Liver (tissue), 3 donors: Measurements from ENCODE around the gene TAS2R16.

Experiments used
- ATF3 ChIP-seq: IDR thresholded peaks from 2 replicates; pipeline ENCODE4 v1.6.1; 2016; ENCODE audit warnings: antibody characterized with exemption
- CTCF ChIP-seq: fragments of 150-350 bp; IDR thresholded peaks from 2 replicates; pipeline ENCODE4 v1.5.1; 2017; ENCODE audit warnings: improper control_type of control experiment, low read depth, low read length; ENCODE audit not compliant: missing input control
- EGR1 ChIP-seq, 2 donors: IDR thresholded peaks; 2 replicates each; pipeline ENCODE4 v1.6.1; 2016 to 2018; ENCODE audit warnings: antibody characterized with exemption in 2 of 2, low read depth in 2 of 2
- GABPA ChIP-seq, 2 donors: IDR thresholded peaks in 1 of 2; conservative IDR thresholded peaks in 1 of 2; 2 replicates each; pipeline ENCODE4 v1.6.1; 2016; ENCODE audit warnings: antibody characterized with exemption in 2 of 2, mild to moderate bottlenecking in 1 of 2, moderate library complexity in 1 of 2
- MAX ChIP-seq: IDR thresholded peaks from 2 replicates; pipeline ENCODE4 v1.6.1; 2016; ENCODE audit warnings: antibody characterized with exemption
- NR2F2 ChIP-seq: IDR thresholded peaks from 2 replicates; pipeline ENCODE4 v1.6.1; 2016; ENCODE audit warnings: antibody characterized with exemption
- RAD21 ChIP-seq, 2 donors: IDR thresholded peaks; 2 replicates each; pipeline ENCODE4 v1.6.1; 2016; ENCODE audit warnings: antibody characterized with exemption in 2 of 2, mild to moderate bottlenecking in 2 of 2
- REST ChIP-seq: IDR thresholded peaks from 2 replicates; pipeline ENCODE4 v1.6.1; 2016; ENCODE audit warnings: antibody characterized with exemption, mild to moderate bottlenecking
- RXRA ChIP-seq, 2 donors: IDR thresholded peaks; 2 replicates each; pipeline ENCODE4 v1.6.1; 2017 to 2018; ENCODE audit warnings: antibody characterized with exemption in 2 of 2, mild to moderate bottlenecking in 1 of 2
- SP1 ChIP-seq: IDR thresholded peaks from 2 replicates; pipeline ENCODE4 v1.6.1; 2018; ENCODE audit warnings: antibody characterized with exemption, mild to moderate bottlenecking
- TAF1 ChIP-seq: conservative IDR thresholded peaks from 2 replicates; pipeline ENCODE4 v1.6.1; 2016; ENCODE audit warnings: antibody characterized with exemption, mild to moderate bottlenecking
- YY1 ChIP-seq: IDR thresholded peaks from 2 replicates; pipeline ENCODE4 v1.6.1; 2016; ENCODE audit warnings: antibody characterized with exemption, mild to moderate bottlenecking
- ZBTB33 ChIP-seq: IDR thresholded peaks from 2 replicates; pipeline ENCODE4 v1.6.1; 2016; ENCODE audit warnings: antibody characterized with exemption
- donor health status: healthy.
- donor health status: healthy.

- TF ChIP-seq SP1, result no peak
- no peak for TF ChIP-seq CTCF
- TF ChIP-seq REST, result no peak
- no peak for TF ChIP-seq EGR1 (IDR thresholded peaks at IDR 0.05; ENCODE audit: low read depth in 2 of 2)
- no peak for TF ChIP-seq RXRA (IDR thresholded peaks at IDR 0.05)
- TF ChIP-seq YY1, result no peak
- no peak for TF ChIP-seq ATF3
- no peak for TF ChIP-seq GABPA (IDR thresholded peaks at IDR 0.05 in 1 of 2, conservative IDR thresholded peaks at IDR 0.05 in 1 of 2)
- TF ChIP-seq RAD21 (IDR thresholded peaks at IDR 0.05), result no peak
- no peak for TF ChIP-seq MAX
- TF ChIP-seq NR2F2, result no peak
- TF ChIP-seq TAF1, result no peak
- TF ChIP-seq ZBTB33, result no peak
Observed at GRCh38 chr7:123034106-123034505, 38.6 kb upstream of the TAS2R16 start.
